ENCODE measurements around the gene SDHC.
"Not testable (repeated sequence)": the region's sequence is repeated elsewhere in the genome, so short reads cannot be mapped to it uniquely, and the experiment has no call there.

Gene SDHC

DNA sequence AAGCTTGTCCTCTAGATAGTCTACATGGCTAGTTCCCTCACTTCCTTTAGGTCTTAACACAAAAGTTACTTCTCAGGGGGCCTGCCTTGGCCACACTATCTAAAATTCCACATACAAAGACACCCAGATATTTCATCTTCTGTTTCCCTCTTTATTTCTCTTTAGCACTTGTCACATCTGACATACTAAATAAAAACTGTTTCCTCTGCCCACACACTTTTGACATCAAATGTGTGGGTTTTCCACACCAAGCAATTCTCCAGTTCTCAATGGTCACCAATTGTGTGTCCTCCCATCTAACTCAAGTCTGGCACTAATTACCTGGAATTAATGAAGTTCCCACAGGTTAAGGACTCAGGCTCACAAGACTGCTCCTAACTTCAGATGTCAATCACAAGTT, 79.0 kb downstream of the SDHC start:
- Histone ChIP-seq H3K9me3 (ENCODE audit: severe bottlenecking) (no peaks in the 10 kb centered on the region), H3K4me1 (ENCODE audit: insufficient read depth, poor library complexity, severe bottlenecking) (peaks cover 7% of the 10 kb centered on the region), H3K27me3 (ENCODE audit: insufficient read depth, poor library complexity, severe bottlenecking) (no peaks in the 10 kb centered on the region), H3K4me3 (ENCODE audit: severe bottlenecking) (no peak overlapping the region), H3K27ac (ENCODE audit: poor library complexity, severe bottlenecking) (no peak overlapping the region), H3K36me3 (ENCODE audit: low read depth) (no peaks in the 10 kb centered on the region)
- DNase-seq (ENCODE audit: low spot score) (no peak), ATAC-seq (ENCODE audit: low read depth) (no peak)
- no peak for TF ChIP-seq CTCF (IDR thresholded peaks at IDR 0.05; ENCODE audit: poor library complexity, severe bottlenecking)

GRCh38 chr1:161397038-161397437, 82.9 kb downstream of the SDHC start:
- H3K27ac ChIP-seq (ENCODE audit: poor library complexity, severe bottlenecking); ATAC-seq (ENCODE audit: low read depth); DNase-seq (ENCODE audit: low spot score); H3K27me3 ChIP-seq (ENCODE audit: insufficient read depth, poor library complexity, severe bottlenecking); H3K4me3 ChIP-seq (ENCODE audit: severe bottlenecking); H3K9me3 ChIP-seq (ENCODE audit: severe bottlenecking); H3K36me3 ChIP-seq (ENCODE audit: low read depth): not testable (repeated sequence)
- peaks cover 12% of the 10 kb centered on the region for H3K4me1 ChIP-seq (ENCODE audit: insufficient read depth, poor library complexity, severe bottlenecking)

- peak overlapping the region; percentile 63 for H3K4me3 ChIP-seq (ENCODE audit: severe bottlenecking)
- H3K27ac ChIP-seq (ENCODE audit: poor library complexity, severe bottlenecking), result peak overlapping the region; percentile 89
- no peak for DNase-seq (ENCODE audit: low spot score)
- TF ChIP-seq CTCF (IDR thresholded peaks at IDR 0.05; ENCODE audit: poor library complexity, severe bottlenecking), result no peak
- H3K27me3 ChIP-seq (ENCODE audit: insufficient read depth, poor library complexity, severe bottlenecking), result no peaks in the 10 kb centered on the region
- H3K36me3 ChIP-seq (ENCODE audit: low read depth), result no peaks in the 10 kb centered on the region
- H3K9me3 ChIP-seq (ENCODE audit: severe bottlenecking), result no peaks in the 10 kb centered on the region
- ATAC-seq (ENCODE audit: low read depth), result no peak
- peaks cover 12% of the 10 kb centered on the region for H3K4me1 ChIP-seq (ENCODE audit: insufficient read depth, poor library complexity, severe bottlenecking)
These were observed 84.7 kb downstream of the SDHC start for GRCh38 chr1:161398900-161399256.

DNA sequence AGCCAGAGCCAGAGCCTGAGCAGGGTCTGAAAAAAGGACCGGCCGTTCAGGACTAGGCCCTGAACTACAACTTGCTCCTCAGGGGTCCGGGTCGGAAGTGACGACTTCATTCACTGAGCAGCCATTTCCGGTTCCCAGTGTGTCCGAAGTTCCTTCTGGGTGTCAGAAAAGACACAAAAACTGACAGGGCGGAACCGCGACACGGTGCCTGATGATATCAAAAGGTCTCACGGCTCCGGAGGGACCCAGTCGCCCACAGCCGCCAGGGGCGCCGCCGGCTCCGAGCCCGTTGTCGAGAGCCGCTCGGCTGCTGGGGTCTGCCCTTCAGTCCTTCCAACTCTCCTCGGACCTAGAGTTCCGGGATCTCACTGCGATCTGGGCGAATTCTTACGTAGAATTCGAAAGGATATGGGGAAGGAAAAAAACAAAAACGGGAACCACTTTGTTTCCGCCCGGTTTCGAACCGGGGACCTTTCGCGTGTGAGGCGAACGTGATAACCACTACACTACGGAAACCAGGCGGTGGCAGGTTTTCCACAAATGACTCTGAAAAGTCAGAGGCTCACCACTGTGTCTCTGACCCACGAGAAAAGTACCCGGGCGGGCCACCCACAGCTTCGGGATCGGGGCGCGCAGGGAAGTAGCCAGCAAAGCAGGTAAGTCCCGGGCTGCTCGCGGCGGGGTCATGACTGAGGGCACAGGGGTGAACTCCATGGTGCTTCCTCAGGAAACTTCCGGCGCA, 85.2 kb downstream of the SDHC start:
- TF ChIP-seq CTCF (IDR thresholded peaks at IDR 0.05; ENCODE audit: poor library complexity, severe bottlenecking), result peak; percentile 13
- Histone ChIP-seq H3K27ac (ENCODE audit: poor library complexity, severe bottlenecking) (peak overlapping the region; percentile 89), H3K36me3 (ENCODE audit: low read depth) (no peaks in the 10 kb centered on the region), H3K4me1 (ENCODE audit: insufficient read depth, poor library complexity, severe bottlenecking) (peaks cover 12% of the 10 kb centered on the region), H3K27me3 (ENCODE audit: insufficient read depth, poor library complexity, severe bottlenecking) (no peaks in the 10 kb centered on the region), H3K9me3 (ENCODE audit: severe bottlenecking) (no peaks in the 10 kb centered on the region), H3K4me3 (ENCODE audit: severe bottlenecking) (peak overlapping the region; percentile 63)
- ATAC-seq (ENCODE audit: low read depth) (peak; percentile 79), DNase-seq (ENCODE audit: low spot score) (peak; percentile 79)

DNA sequence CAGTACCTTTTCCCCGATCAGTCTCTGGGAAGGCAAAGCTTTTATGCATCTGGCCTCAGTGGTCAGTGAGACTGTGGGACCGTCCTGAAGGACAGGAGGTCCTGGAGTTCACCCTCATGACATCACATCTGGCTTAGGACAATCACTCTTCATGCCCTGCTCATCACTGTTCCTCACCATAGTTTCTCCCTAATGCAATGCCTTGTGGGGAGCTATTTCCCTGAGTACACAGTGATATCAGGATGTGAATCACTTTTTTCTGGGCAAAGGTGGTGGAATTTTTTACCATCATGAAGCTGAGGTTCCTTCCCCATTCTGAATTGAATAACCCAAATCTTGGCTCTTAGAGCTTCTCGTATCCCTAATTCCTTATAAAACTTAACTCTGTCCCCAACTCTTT, 88.3 kb downstream of the SDHC start:
- H3K4me1 ChIP-seq (ENCODE audit: insufficient read depth, poor library complexity, severe bottlenecking), result peaks cover 12% of the 10 kb centered on the region
- ATAC-seq (ENCODE audit: low read depth), result 0 out of 3 replicates have a peak, but pooled peaks have one; percentile 28
- DNase-seq (ENCODE audit: low spot score), result no peak
- H3K27ac ChIP-seq (ENCODE audit: poor library complexity, severe bottlenecking), result no peak overlapping the region
- no peak for TF ChIP-seq CTCF (IDR thresholded peaks at IDR 0.05; ENCODE audit: poor library complexity, severe bottlenecking)
- no peak overlapping the region for H3K4me3 ChIP-seq (ENCODE audit: severe bottlenecking)
- H3K36me3 ChIP-seq (ENCODE audit: low read depth), result no peaks in the 10 kb centered on the region
- no peaks in the 10 kb centered on the region for H3K27me3 ChIP-seq (ENCODE audit: insufficient read depth, poor library complexity, severe bottlenecking)
- H3K9me3 ChIP-seq (ENCODE audit: severe bottlenecking), result no peaks in the 10 kb centered on the region

All from RWPE2 (cell line).